ENCODE data around the gene HOXA9.

Gene HOXA9

DNA sequence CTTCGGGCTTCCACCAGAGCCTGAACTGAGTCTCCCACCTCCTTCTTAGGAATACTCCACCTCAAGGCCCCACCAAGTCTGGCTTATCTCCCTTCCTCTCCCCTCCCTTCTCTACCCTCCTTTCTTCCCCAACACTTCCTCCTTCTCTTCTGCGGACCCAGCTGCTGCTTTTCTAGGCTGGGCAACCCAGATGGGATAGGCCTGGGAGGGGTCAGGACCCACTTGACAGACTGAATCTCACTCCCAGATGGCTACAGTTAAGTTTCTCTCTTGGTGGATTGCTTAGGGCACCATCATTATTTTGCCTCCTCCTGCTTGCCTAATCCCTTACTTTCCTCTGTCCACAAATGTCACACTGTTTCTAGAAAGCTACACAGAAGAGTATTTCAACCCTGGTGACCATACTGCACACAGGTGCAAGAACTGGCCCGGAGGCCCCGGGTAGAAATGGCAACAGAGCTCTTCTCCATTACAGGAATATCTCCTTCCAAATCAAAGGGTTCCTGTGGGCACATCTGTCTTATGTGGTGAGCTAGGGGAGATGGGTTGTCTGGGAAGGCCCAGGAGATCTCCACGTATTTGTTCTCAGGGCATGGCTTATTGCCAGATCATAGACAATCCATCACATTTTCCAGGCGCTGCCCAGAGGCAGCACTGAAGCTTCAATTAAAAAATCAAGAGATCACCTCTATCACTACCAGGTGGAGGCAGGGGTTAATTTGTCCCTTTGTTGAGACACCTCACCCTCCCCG, 24.8 kb upstream of the HOXA9 start:
- no peak for DNase-seq (ENCODE audit: low read depth)
- TF ChIP-seq CTCF (IDR thresholded peaks at IDR 0.05; ENCODE audit: low read depth, low read length, missing control alignments) = no peak
- no peak overlapping the region for H3K4me3 ChIP-seq (ENCODE audit: low read depth, low read length)

DNA sequence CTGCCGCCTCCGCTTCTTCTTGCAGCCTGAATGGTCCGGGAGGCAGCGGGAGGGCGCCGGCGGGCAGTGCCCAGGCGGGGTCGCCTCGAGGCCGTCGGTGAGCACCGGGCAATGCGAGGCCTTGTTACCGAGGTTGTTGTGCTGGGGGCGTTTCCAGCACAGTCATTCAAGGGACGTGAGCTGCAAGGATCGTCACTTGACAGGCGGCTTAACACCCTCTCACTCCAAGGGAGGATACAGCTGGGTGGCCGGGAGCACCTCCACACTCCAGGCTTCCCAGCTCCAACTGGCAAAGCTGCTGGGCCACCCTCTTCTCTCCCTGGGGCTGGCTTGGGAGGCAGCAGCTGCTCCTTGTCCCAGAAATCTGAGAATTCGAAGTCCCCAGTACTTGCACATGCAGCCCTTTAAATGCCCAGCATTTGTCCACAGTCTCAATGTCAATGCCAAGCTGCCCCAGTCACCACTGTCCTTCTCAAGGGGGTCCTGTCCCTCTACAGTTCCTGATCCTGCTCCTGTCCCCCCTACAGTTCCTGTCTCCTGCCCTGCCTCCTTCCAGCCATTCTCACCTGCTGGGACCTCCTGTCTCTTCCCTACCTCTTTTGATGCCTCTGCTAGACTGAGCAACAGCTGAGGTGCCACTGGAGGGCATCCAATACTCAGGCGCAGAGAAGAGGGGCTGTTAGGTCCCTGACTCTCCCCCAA, 24.1 kb upstream of the HOXA9 start:
- no peak for TF ChIP-seq CTCF (IDR thresholded peaks at IDR 0.05; ENCODE audit: low read depth, low read length, missing control alignments)
- DNase-seq (ENCODE audit: low read depth) = no peak
- no peak overlapping the region for H3K4me3 ChIP-seq (ENCODE audit: low read depth, low read length)

DNA sequence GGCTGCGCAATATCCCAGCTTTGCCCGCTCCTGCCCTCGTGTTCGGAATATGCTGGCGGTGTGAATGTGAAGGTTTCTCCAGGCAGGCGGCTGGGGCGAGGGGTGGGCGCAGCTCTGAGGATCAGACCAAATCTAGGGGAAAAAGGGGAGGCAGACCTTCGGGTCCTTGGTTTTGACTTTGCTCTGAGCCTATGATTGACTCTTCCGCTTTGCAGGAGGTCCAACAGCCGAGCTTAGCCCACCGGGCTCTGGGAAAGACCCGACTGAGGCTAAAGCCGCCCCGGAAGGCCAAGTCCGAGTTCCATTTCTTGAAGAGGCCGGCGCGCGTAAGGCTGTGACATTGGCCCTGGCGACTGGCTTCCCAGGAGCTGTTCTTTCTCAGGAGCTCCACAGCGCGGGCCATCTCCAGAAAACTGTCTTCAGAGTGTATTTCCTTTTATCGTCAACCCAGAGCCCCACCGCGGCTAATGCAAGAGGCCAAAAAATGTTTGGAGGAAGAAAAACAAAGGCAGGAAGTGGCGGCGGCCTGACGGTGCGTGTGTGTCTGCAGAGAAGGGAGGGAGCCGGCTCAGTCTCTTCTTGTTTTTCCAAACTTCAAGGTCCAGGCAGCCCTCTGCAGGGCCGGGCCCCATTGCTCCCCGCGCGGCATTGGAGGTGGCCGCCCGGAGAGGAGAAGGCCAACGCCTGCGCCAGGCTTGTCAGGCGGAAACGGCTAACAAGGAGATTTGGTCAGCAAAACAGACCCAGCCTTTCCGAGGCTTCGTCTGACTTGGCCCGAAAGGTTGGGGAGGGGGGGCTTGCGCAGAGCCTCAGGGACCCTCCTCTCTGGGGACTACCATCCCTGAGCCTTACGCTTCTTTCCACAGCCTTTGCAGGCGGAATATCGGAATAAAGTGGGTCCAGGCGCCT, 23.3 kb upstream of the HOXA9 start:
- TF ChIP-seq CTCF (IDR thresholded peaks at IDR 0.05; ENCODE audit: low read depth, low read length, missing control alignments) = no peak
- DNase-seq (ENCODE audit: low read depth) = no peak
- no peak overlapping the region for H3K4me3 ChIP-seq (ENCODE audit: low read depth, low read length)

- no peak for TF ChIP-seq CTCF (IDR thresholded peaks at IDR 0.05; ENCODE audit: low read depth, low read length, missing control alignments)
- H3K4me3 ChIP-seq (ENCODE audit: low read depth, low read length) = no peak overlapping the region
- DNase-seq (ENCODE audit: low read depth) = no peak
Observed at GRCh38 chr7:27187475-27188385, 22.4 kb upstream of the HOXA9 start.

- no peak for TF ChIP-seq CTCF (IDR thresholded peaks at IDR 0.05; ENCODE audit: low read depth, low read length, missing control alignments)
- H3K4me3 ChIP-seq (ENCODE audit: low read depth, low read length) = no peak overlapping the region
- no peak for DNase-seq (ENCODE audit: low read depth)
Observed at GRCh38 chr7:27186668-27187474, 21.5 kb upstream of the HOXA9 start.
